ENCODE data around the gene SMARCA1.

Gene SMARCA1

GRCh38 chrX:129452523-129452922, 70.8 kb downstream of the SMARCA1 start:
- no peak for DNase-seq (ENCODE audit: low read depth)

DNA sequence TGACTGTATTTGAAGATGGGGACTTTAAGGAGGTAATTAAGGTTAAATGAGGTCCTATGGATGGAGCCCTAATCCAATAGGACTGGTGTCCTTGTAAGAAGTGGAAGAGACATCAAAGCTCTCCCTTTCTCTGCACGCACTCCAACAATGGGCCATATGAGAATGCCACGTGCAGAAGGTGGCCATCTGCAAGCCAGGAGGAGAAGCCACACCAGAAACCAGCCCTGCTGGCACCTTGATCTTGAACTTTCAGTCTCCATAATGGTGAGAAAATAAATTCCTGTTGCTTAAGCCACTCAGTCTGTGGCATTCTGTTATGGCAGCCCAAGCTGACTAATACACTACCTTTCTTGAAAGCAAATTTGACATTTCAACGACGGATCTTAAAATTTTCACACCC, 73.2 kb downstream of the SMARCA1 start:
- no peak for DNase-seq (ENCODE audit: low read depth)

- DNase-seq (ENCODE audit: low read depth), result no peak
Measured at GRCh38 chrX:129449148-129449547, 74.1 kb downstream of the SMARCA1 start.

DNA sequence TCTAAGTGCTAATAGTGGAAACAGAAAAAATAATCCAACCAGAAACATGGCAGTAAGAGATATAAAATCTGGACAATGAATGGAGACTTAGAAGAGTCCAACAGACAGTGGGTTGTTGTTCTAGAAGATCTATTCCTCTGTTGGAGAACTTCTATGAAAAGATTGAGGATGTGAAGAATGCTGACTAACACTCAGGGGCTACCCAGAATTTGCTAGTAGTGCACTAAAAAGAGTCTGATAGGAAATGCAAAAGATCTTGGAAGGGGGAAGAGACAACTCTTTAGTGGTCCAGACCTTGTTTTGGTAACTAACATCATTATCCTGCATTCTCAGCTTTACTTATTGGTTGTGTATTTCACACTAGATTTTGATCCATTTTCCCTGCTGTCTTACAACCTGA, 77.9 kb downstream of the SMARCA1 start:
- no peak for DNase-seq (ENCODE audit: low read depth)

DNA sequence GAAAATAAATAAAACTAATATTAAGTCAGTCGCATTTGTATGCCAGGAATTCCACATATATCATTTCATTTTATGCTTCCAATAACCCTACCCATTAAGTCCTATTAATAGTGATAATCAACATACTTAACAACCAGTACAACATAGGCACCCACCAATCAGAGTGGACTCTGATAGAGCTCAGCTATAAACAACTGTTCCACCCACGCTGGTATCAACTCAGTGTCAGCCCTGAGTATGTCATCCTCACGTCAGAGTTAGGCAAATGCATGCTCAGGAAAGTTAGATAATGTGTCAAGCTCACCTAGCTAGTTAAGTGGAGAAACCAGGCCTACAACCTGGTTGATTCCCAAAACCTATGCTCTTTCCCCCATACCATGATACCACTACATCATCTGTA, 89.3 kb downstream of the SMARCA1 start:
- no peak for DNase-seq (ENCODE audit: low read depth)

DNA sequence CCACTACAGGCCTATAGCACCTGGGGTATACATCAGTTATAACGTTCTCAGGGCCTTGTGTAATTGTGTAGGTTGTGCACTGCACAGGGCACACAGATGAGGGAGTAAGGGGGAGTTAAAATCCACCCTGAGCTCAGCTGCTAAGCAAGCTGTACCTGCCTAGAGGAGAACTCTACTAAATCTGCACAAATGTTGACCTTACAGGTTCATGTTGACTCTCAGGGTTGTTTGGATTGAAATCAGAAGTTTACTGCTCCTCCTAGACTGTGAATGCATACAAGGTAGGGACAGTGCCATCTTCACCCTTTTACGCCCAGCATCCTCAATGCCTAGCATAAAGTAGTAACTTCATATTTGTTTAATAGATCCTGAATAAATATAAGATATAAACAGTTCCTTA, 89.8 kb downstream of the SMARCA1 start:
- no peak for DNase-seq (ENCODE audit: low read depth)

GRCh38 chrX:129427267-129427666, 96.0 kb downstream of the SMARCA1 start:
- DNase-seq (ENCODE audit: low read depth), result no peak

DNA sequence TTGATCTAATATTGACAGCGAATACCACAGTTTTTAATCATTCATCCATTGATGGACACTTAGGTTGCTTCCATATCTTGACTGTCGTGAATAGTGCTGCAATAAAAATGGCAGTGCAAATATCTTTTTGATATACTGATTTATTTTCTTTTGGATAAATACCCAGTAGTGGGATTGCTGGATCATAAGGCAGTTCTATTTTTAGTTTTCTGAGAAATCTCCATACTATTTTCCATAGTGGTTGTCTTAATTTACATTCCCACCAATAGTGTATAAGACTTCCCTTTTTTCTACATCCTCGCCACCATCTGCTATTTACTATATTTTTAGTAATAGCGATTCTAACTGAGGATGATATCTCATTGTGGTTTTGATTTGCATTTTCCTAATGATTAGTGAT, 100.1 kb downstream of the SMARCA1 start:
- no peak for DNase-seq (ENCODE audit: low read depth)

DNA sequence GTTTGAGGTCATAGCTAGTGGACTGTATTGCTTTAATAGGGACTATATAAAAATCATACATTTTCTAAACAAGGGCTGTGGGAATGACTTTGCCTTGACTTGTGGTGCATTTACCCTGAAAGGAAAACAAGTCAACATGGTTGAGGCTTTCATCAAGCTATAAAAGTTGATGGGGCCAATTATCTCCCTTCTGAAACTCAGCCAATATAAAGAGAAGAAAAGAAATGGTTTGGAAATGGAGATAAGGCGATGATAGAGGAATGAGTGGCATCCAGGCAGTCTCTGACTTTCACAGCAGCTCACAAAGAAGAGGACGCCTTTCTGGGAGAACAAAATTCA, 118.7 kb downstream of the SMARCA1 start:
- no peak for DNase-seq (ENCODE audit: low read depth)

GRCh38 chrX:129403974-129404669, 119.2 kb downstream of the SMARCA1 start:
- DNase-seq (ENCODE audit: low read depth), result no peak

All from GM04504 (cell line).